Measurements from ENCODE around the gene CDK5.
"Not testable (repeated sequence)": the region's sequence is repeated elsewhere in the genome, so short reads cannot be mapped to it uniquely, and the experiment has no call there.

CDK5 gene

GRCh38 chr7:151033864-151034249 lies 23.8 kb downstream of the CDK5 start:
- no peak for DNase-seq (ENCODE audit: low read depth)

GRCh38 chr7:151032936-151033863 lies 24.5 kb downstream of the CDK5 start:
- no peak for DNase-seq (ENCODE audit: low read depth)

GRCh38 chr7:151031011-151031410 lies 26.7 kb downstream of the CDK5 start:
- DNase-seq (ENCODE audit: low read depth) = no peak

- DNase-seq (ENCODE audit: low read depth) = no peak
These were observed 28.7 kb downstream of the CDK5 start for GRCh38 chr7:151028948-151029501.

GRCh38 chr7:151028131-151028947 lies 29.4 kb downstream of the CDK5 start, which contains the start of gene ABCB8:
Gene ABCB8, plus strand, starts transcription at chr7:151028450. Its CDS starts 66 bp downstream, at chr7:151028516.
- peak; percentile 93 for DNase-seq (ENCODE audit: low read depth)

- not testable (repeated sequence) for DNase-seq (ENCODE audit: low read depth)
These were observed 30.0 kb downstream of the CDK5 start for GRCh38 chr7:151027728-151028130.

GRCh38 chr7:151026771-151027727 lies 30.6 kb downstream of the CDK5 start:
- DNase-seq (ENCODE audit: low read depth) = not testable (repeated sequence)

- no peak for DNase-seq (ENCODE audit: low read depth)
These were observed 31.6 kb downstream of the CDK5 start for GRCh38 chr7:151025924-151026671.

- no peak for DNase-seq (ENCODE audit: low read depth)
These were observed 33.2 kb downstream of the CDK5 start, which contains the start of gene ATG9B for GRCh38 chr7:151024435-151025056. Gene ATG9B, minus strand, starts transcription at chr7:151024494. Its CDS starts 71 bp downstream, at chr7:151024423.

GRCh38 chr7:151023232-151023631 lies 34.5 kb downstream of the CDK5 start:
- DNase-seq (ENCODE audit: low read depth) = no peak

GRCh38 chr7:151020231-151020630 lies 37.5 kb downstream of the CDK5 start:
- DNase-seq (ENCODE audit: low read depth) = no peak

- no peak for DNase-seq (ENCODE audit: low read depth)
These were observed 38.6 kb downstream of the CDK5 start for GRCh38 chr7:151019130-151019447.

GRCh38 chr7:151018421-151019129 lies 39.1 kb downstream of the CDK5 start:
- DNase-seq (ENCODE audit: low read depth) = no peak

- peak; percentile 72 for DNase-seq (ENCODE audit: low read depth)
These were observed 39.7 kb downstream of the CDK5 start for GRCh38 chr7:151017953-151018420.

GRCh38 chr7:151017370-151017952 lies 40.2 kb downstream of the CDK5 start:
- DNase-seq (ENCODE audit: low read depth) = no peak

GRCh38 chr7:151016942-151017341 lies 40.8 kb downstream of the CDK5 start:
- DNase-seq (ENCODE audit: low read depth) = no peak

GRCh38 chr7:151016505-151016904 lies 41.2 kb downstream of the CDK5 start:
- no peak for DNase-seq (ENCODE audit: low read depth)

GRCh38 chr7:151015967-151016366 lies 41.7 kb downstream of the CDK5 start:
- DNase-seq (ENCODE audit: low read depth) = no peak

GRCh38 chr7:151014950-151015349 lies 42.7 kb downstream of the CDK5 start:
- DNase-seq (ENCODE audit: low read depth) = no peak

Measured in stimulated activated CD8-positive, alpha-beta memory T cell treated with anti-CD3 and anti-CD28 coated beads, Interleukin-4, amount 100 ng/mL, for 24 hours (primary cell).